HG03175 (cell line): Measurements from ENCODE around the gene CCDC197.

Experiments
- ATAC-seq: cut with Tn5 transposase; IDR thresholded peaks from one replicate; pipeline ENCODE4 v1.9.1; 2021; ENCODE audit warnings: mild to moderate bottlenecking, moderate library complexity; ENCODE audit not compliant: unreplicated experiment

CCDC197 gene

GRCh38 chr14:94040247-94040646 lies 43.1 kb downstream of the CCDC197 start:
- ATAC-seq = no peak

DNA sequence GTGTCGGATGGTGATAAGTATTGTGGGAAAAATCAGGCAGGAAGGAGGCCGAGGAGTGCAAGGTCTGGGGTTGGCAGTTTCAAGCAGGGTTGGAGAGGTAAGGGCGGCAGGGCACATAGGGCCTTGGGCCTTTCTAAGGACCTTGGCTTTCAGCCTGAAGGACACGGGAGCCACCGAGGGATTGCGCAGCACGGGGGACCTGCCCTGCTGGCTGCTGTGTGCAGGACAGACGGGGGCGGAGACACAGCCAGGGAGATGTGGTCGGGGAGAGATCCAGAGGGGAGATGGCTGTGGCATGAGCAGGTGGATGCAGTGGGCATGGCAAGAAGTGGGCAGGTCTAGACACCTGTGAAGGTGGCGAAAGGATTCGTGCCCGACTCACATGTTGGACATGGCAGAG lies 43.7 kb downstream of the CCDC197 start:
- no peak for ATAC-seq

DNA sequence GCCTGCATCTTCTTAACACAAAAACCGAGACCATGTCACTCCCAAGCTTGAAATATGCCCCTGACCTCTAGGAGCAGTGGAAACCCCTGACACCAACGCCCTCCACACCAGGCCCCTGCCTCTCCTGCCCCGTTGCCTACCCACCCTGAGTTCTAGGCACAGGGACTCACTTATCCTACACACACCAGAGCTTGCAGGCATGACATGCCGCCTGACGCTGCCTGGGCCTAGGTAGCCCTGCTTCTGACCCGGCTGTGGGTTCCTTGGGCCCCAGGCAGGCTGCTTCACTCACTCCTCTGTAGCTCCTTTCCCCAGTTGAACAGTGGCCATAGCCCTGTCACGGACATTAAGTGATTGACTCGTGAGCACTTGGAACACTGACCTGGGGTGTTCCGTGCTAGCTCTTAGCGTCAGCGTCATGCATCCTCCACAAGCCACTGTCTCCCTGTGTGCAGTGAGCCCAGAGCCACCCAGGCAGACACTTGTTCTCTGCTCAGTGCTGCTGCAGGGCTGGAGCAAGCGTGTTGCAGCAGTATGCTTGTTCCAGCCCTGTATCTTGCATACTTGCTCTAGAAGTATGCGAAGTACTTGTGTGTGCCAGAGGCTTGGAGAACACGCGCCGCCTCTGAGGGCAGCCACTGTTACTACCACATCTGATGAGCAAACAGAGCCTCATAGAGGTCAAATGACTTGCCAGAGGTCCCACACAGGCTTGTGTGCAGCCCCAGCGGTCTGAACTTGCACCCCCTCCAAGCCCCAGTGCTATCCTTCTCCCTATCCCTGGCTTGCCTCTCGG lies 44.6 kb downstream of the CCDC197 start:
- no peak for ATAC-seq

DNA sequence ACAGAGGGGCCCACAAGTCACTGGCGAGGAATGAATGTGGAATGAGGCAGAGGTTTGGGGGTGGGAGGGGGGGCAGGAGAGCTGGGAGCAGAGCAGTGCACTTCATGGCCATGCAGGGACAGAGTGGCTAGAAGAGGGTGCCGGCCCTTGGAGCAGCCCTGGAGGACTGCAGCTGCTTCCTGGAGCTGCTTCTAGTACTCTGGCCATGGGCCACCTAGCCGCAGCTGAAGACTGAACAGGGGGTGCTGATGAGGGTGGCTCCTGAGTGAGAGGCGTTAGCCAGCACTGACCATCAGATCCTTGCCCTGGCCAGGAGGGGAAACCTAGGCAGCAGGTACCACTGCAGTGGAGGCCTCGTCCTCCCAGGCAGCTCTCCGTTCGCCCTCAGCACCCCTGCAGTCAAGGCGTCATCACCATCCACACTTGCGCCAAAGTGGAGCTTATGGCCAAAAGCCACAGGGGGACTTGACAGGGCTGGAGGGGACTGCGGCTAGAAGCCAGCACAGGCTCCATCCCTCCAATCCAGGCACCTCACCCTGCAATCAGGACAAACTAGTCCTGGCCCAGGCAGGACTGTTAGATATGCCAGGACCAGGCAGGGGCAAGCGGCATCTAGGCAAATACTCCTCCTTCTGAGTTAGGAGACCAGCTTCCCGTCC lies 45.5 kb downstream of the CCDC197 start:
- no peak for ATAC-seq

DNA sequence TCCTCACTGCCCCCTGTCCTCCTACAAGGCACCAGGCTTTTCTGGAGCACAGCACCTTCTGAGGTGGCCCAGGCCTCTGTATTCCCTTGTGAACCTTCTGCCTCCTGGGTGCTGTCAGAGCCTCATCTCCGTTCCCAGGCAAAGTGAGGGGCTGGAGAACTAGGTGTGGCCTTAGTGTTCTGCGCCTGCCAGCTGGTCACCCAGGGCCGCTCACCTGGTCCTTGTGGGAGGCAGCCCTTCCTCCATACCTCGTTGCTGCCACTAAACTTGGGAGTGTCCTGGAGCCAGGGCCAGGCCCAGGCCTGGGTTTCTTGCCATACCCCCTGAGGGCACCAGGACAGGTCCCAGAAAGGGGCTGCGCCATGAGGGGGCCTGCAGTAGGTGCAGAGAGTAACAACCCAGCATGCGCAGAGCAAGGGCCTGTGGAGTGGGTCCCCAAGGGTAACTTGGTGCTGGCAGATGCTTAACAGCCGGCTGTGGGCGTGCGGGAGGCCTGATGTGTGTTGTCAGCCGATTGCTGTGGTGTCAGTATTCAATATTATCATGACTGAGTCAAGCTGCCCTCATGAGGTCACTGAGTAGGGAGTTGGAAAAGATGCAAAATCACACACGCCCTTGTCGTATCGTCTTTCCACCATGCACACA lies 46.1 kb downstream of the CCDC197 start:
- ATAC-seq = no peak

DNA sequence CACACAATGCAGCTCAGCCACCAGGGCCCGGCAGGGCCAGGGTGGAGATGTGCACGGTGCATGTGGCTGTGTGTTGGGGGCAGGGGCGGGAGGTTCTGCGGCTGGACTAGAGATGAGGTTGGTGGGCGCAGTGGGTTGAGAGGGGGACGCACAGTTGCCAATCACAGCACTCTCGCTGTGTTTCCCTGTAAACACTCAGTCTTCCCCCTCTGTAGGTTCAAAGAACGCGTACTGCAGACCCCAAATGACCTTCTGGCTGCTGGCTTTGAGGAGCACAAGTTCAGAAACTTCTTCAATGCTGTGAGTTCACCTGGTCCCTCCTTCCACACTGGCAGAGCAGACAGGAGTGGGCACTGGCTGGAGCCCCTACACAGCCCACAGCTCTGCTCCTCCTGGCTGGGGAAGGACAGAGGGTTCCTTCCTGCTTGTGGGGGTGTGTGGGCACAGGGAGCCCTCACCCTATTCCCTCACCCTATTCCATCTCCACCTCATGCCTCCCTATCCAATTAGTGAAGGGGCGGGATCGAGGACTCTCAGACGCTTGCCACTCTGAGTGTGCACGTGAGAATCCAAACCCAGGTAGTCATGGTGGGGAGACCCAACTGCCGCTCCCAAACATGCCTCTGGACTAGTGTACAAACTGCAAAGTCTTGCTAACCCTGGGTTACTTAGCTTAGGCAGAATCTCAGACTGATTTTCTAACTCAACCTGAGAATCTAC lies 46.8 kb downstream of the CCDC197 start:
- ATAC-seq = no peak

DNA sequence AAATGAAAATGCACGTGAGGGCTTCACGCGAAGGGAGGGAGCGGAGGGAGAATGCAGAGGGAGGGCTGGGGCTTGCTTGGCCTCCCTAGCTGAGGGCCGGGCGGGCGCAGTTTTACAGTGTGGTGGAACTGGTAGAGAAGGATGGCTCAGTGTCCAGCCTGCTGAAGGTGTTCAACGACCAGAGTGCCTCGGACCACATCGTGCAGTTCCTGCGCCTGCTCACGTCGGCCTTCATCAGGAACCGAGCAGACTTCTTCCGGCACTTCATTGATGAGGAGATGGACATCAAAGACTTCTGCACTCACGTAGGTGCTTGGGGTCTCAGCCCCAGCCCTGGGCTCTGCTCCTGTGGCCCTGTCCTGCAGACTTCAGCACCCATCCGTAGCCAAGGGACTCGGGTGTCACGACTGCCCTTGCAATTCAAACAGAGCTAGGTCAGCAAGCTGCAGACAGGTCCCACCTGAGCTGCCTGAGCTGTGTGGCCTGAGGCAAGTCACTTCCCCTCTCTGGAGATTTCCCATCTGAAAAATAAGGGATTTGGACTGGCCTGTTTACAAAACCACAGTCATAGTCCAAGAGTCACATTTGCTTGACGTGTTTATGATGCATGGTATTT lies 47.5 kb downstream of the CCDC197 start:
- no peak for ATAC-seq

DNA sequence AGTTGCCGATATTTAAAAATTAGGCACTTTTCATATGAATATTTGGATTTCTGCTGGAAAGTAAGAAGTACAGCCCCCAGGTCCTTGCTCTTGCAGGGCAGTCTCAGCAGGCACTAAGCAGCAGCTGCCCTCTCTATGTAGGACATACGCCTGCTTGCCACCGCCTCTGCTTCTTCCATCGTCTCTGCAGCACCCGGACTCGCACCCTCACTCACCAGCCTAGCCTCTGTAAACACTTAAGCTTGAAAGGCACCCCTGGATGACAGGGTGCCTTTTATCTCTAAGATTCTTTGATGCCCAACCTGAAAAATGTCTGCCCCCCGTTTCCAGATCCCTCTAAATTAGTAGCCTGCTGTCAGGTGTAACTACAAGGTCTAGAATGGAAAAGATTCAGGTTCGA lies 48.0 kb downstream of the CCDC197 start:
- no peak for ATAC-seq

- ATAC-seq = no peak
Observed at GRCh38 chr14:94045563-94046345, 48.7 kb downstream of the CCDC197 start.

- no peak for ATAC-seq
Observed at GRCh38 chr14:94046696-94047250, 49.7 kb downstream of the CCDC197 start.

DNA sequence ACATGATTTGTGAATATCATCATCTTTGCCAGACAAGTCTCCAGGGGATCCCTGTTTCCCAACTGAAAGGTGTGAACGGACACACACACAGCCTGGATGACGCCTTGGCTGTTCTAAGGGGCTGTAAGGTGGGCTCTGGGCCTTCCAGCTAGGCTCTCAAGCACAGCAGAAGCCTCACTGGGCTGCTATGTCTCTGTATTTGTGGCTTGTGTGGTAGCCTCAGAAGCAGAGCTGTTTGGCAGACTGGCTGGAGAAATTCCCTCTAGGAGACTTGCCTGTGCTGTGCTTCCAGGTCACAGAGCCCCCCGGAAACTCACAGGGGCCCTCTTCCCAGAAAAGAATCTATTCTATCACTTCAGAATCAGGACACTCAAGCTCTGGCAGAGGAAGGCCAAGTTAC lies 50.5 kb downstream of the CCDC197 start:
- no peak for ATAC-seq

DNA sequence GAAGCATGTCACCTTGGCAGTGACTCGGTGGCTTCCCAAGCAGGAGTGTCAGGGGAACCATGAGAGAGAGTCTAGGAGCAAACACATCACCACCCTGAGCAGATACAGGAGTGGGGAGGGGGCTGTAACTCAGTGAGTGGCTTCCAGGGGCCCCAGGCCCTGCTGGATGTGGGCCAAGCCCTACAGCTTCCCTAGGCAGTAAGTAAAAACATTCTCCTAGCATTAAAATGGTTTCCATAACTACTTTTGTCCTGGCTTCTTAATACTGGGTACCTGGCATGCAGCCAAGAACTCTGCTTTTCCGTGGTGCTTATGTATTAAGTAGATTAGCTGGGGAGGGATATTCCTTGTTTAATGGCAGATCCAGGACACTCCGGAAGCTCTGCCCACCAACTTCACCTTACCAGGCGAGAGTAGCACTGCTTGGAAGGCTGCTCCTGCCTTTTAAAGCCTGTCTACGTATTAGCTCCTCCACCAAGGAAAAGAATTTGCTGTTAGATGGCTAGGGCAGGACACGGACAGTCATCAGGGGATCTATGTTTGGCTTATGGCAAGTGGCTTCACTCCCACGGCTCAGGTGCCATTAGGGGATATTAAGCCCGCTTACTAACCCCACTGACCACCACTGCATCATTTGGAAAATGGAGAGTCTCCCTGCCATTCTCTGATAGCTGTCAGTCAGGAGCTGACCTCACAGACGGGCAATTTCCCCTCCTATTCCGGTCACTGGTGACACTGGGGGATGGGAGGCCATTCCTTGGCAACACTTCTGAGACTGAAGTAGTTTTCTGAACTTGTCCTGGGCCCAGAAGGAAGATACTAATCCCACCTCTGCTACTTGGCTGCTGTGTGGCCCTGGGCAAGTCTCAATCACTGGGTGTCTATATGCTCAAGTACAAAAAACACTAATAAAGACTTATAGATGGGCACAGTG lies 51.9 kb downstream of the CCDC197 start:
- no peak for ATAC-seq

DNA sequence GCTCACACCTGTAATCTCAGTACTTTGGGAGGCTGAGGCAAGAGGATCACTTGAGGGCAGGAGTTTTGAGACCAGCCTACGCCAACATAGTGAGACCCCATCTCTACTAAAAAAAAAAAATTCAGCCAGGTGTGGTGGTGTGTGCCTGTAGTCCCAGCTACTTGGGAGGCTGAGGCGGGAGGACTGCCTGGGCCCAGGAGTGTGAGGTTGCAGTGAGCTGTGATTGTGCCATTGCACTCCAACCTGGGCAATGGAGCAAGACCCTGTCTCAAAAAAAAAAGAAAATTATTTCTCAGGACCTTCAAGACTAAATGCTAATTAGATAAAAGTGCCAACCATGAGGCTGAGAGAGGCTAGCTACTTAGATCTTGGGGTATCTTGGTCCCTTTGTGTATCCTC lies 52.5 kb downstream of the CCDC197 start:
- no peak for ATAC-seq

GRCh38 chr14:94050231-94050880 lies 53.3 kb downstream of the CCDC197 start:
- ATAC-seq = no peak

GRCh38 chr14:94051115-94051514 lies 54.0 kb downstream of the CCDC197 start:
- no peak for ATAC-seq

- ATAC-seq = no peak
Observed at GRCh38 chr14:94051779-94052178, 54.7 kb downstream of the CCDC197 start.

DNA sequence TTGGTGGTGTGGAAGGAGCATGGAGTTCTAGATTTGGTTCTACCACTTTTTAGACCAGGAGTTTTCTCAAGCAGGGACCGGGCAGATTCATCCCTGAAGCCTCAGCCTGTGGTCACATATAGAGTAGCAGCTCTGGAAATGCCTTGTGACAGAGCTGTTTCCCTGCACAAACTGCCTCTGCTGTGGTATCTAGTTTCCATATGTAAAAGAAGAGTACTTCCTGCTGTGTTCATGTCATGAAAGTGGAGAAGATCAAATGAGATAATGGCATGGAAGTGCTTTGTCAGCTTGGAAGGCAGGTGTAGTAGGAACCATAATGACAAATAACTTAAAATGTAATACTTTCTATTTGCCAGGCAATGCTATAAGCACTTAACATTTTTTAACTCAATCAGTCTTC lies 55.1 kb downstream of the CCDC197 start:
- ATAC-seq = no peak

GRCh38 chr14:94052662-94053061 lies 55.6 kb downstream of the CCDC197 start:
- no peak for ATAC-seq
